Neural cell (in vitro differentiated cells): Measurements from ENCODE around the gene SLC2A13.
A peak's percentile ranks its signal among the peaks of the same experiment; 100 is the strongest.

Experiments
- CTCF ChIP-seq: fragments of 450-650 bp; IDR thresholded peaks from 2 replicates; pipeline ENCODE4 v1.5.1; 2014; ENCODE audit warnings: antibody characterized with exemption, mild to moderate bottlenecking, moderate library complexity; ENCODE audit not compliant: poor library complexity, severe bottlenecking
- EZH2 ChIP-seq: fragments of 200-600, 300-800 bp; shearing (Covaris generic), sonication (generic); IDR thresholded peaks from 2 replicates; pipeline ENCODE4 v1.6.1; 2014; ENCODE audit warnings: antibody characterized with exemption, low read length, borderline replicate concordance, mild to moderate bottlenecking; ENCODE audit not compliant: insufficient read depth, poor library complexity, severe bottlenecking
- RAD21 ChIP-seq: fragments of 450-650 bp; conservative IDR thresholded peaks from 2 replicates; pipeline ENCODE4 v1.6.1; 2014; ENCODE audit warnings: antibody characterized with exemption, mild to moderate bottlenecking, moderate library complexity
- REST ChIP-seq: IDR thresholded peaks from 2 replicates; pipeline ENCODE4 v1.6.1; 2012; ENCODE audit warnings: borderline replicate concordance
- TAF1 ChIP-seq: IDR thresholded peaks from 2 replicates; pipeline ENCODE4 v1.6.1; 2012; ENCODE audit warnings: low read depth

DNA sequence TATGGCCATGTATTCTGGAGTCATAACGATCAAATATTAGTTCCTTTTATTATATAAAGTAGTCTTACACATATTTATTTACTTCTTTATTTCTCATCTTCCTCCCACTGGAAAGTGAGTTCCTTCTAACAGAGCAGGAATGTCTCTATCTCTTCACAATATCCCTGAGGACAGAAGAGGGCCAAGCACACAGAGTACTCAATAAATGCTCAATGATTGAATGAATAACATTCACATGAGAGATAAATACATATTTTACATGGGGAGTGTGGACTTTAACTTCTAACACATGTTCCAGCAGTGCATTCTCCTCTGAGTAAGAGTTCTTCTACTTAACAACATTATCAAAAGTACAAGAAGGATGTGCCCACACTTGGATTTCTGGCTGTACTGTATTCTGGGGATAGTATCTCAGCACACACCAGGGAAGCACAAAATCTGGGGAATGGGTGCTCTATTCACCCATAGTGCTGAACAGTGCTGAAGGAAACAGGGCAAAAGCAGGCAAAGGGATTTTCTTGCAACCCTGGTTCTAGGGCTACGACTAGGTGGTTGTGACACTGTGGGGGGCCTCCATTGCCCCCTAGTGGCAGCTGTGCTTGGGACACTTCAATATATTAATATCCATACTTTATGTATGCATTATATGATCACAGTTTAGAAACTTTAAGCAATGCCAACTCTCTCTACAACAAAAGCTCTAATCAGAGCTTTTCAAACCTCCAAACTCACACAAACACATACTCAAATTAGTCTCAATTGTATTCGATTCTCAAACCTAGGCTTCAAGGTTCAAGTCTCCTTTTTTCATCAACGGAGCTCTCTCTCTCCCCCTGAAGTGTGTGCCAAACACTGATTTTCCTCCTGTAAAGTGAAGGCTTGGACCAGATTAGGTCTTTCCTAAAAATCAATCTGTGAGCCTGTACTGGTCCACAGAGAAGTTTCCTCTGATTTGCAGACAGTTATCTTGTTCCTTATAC lies 115.5 kb downstream of the SLC2A13 start:
- TF ChIP-seq CTCF (peak; percentile 38), EZH2 (no peak), REST (no peak), TAF1 (no peak), RAD21 (no peak)
